ENCODE results near the gene TRPM4.

- no peak for TF ChIP-seq ZFX (IDR thresholded peaks at IDR 0.05)
- TF ChIP-seq CTCF (conservative IDR thresholded peaks at IDR 0.05), result no peak
Measured at GRCh38 chr19:49173198-49173597, 15.6 kb downstream of the TRPM4 start.

Measured in C4-2B (cell line).